Keratinocyte (primary cell): ENCODE measurements around the gene ZNF333. TPM values are rescaled to one million over a fixed set of nuclear protein-coding genes. Genes with fewer than 3 reads are reported as not detected.

Experiments
- DNase-seq: peaks from one replicate; pipeline ENCODE4 v3.0.0-alpha.2; 2011; ENCODE audit warnings: low read depth, missing footprints, low spot score
- FAIRE-seq: peaks from 2 replicates; lab custom pipeline; 2011; peaks lifted over from hg19 to GRCh38; lab: Jason Lieb, UNC
- H2AFZ ChIP-seq: 2 replicates; pipeline ENCODE4 v1.6.0; 2012; ENCODE audit warnings: low read length, control low read depth, inconsistent platforms; ENCODE audit not compliant: control insufficient read depth
- H3K27ac ChIP-seq: 2 replicates; pipeline ENCODE4 v1.5.1; 2011; ENCODE audit warnings: low read length; ENCODE audit not compliant: control insufficient read depth, insufficient read depth
- H3K27me3 ChIP-seq: 3 replicates; pipeline ENCODE4 v1.6.0; 2011; ENCODE audit warnings: low read length; ENCODE audit not compliant: control insufficient read depth, insufficient read depth; ENCODE audit errors: extremely low read depth
- H3K36me3 ChIP-seq, 2 experiments: 2 replicates in 1 of 2; 3 replicates in 1 of 2; pipeline ENCODE4 v1.5.1; 2011; ENCODE audit warnings: low read length in 2 of 2, mild to moderate bottlenecking in 1 of 2; ENCODE audit not compliant: control insufficient read depth in 2 of 2, insufficient read depth in 2 of 2; ENCODE audit errors: extremely low read depth in 1 of 2
- H3K4me1 ChIP-seq: 3 replicates; pipeline ENCODE4 v1.5.1; 2011; ENCODE audit warnings: low read length; ENCODE audit not compliant: control insufficient read depth, insufficient read depth; ENCODE audit errors: extremely low read depth
- H3K4me2 ChIP-seq: 3 replicates; pipeline ENCODE4 v1.6.0; 2011; ENCODE audit warnings: low read depth, low read length; ENCODE audit not compliant: control insufficient read depth, insufficient read depth; ENCODE audit errors: extremely low read depth
- H3K4me3 ChIP-seq, 3 experiments: fragments of 200-600 bp in 1 of 3; sonication (generic) in 1 of 3; 2 replicates in 2 of 3; 3 replicates in 1 of 3; pipeline ENCODE4 v1.5.1; 2011 to 2016; ENCODE audit warnings: low read length in 3 of 3, mild to moderate bottlenecking in 3 of 3, control low read depth in 2 of 3, inconsistent platforms in 1 of 3, low read depth in 1 of 3, mixed read lengths in 1 of 3, mixed run types in 1 of 3, moderate library complexity in 1 of 3; ENCODE audit not compliant: control insufficient read depth in 2 of 3, insufficient read depth in 2 of 3; ENCODE audit errors: extremely low read depth in 1 of 3
- H3K79me2 ChIP-seq: 2 replicates; pipeline ENCODE4 v1.6.0; 2012; ENCODE audit warnings: low read length; ENCODE audit not compliant: control insufficient read depth, insufficient read depth
- H3K9ac ChIP-seq: 3 replicates; pipeline ENCODE4 v1.6.0; 2011; ENCODE audit warnings: low read length; ENCODE audit not compliant: control insufficient read depth, insufficient read depth; ENCODE audit errors: extremely low read depth
- H3K9me1 ChIP-seq: 3 replicates; pipeline ENCODE4 v1.6.0; 2011; ENCODE audit warnings: low read length; ENCODE audit not compliant: control insufficient read depth, insufficient read depth; ENCODE audit errors: extremely low read depth
- H3K9me3 ChIP-seq: 2 replicates; pipeline ENCODE4 v1.5.1; 2012; ENCODE audit warnings: low read depth, low read length; ENCODE audit not compliant: control insufficient read depth
- H4K20me1 ChIP-seq: 3 replicates; pipeline ENCODE4 v1.6.0; 2011; ENCODE audit warnings: low read length; ENCODE audit not compliant: control insufficient read depth, insufficient read depth; ENCODE audit errors: extremely low read depth
- CTCF ChIP-seq, 3 experiments: IDR thresholded peaks in 1 of 3; conservative IDR thresholded peaks in 1 of 3; optimal IDR thresholded peaks in 1 of 3; 2 replicates in 2 of 3; 3 replicates in 1 of 3; pipeline versions ENCODE3 to v1.5.1; 2011; ENCODE audit warnings: low read length in 3 of 3, mild to moderate bottlenecking in 3 of 3, moderate library complexity in 2 of 3, control low read depth in 1 of 3, inconsistent platforms in 1 of 3; ENCODE audit not compliant: insufficient read depth in 2 of 3; ENCODE audit errors: extremely low read depth in 1 of 3
- EZH2 ChIP-seq: IDR thresholded peaks from one replicate; pipeline ENCODE4 v1.6.1; 2012; ENCODE audit warnings: inconsistent platforms, mild to moderate bottlenecking, low read length, moderate library complexity
- dilution Hi-C: fragments of 300-500 bp; cut with MboI; formaldehyde crosslinking; loops from one replicate; pipeline ENCODE4 v1.7.0; 2020; ENCODE audit warnings: low sequenced_read_pairs; ENCODE audit not compliant: extremely low pct_ligation_motif_present
- polyA plus RNA-seq, 5 experiments: library from polyadenylated mRNA; depleted of rRNA in 3 of 5; stranded (reverse) in 3 of 5; stranded (forward) in 1 of 5; unstranded in 1 of 5; fragments of >200 nt; gene quantifications; 1 replicate in 1 of 5; 2 replicates in 3 of 5; 3 replicates in 1 of 5; pipeline versions ENCODE4 v1.2.1 to v1.2.3, GENCODE V29; 2011 to 2012; ENCODE audit warnings: missing spikeins in 2 of 5, low read depth in 1 of 5, low replicate concordance in 1 of 5

The ZNF333 gene
- polyA plus RNA-seq, 1 donor (not counting 4 experiments of a cell fraction or from before 2014, with no cell fraction given), result 3.6 TPM

- H3K9me3 ChIP-seq, result no peaks in the 10 kb centered on the region
- no peak overlapping the region for H3K9ac ChIP-seq
- DNase-seq (no peak), FAIRE-seq (no peak)
- dilution Hi-C loops, result no loop called here
- H3K79me2 ChIP-seq, result no peaks in the 10 kb centered on the region
- no peaks in the 10 kb centered on the region for H3K9me1 ChIP-seq
- H3K36me3 ChIP-seq, result no peaks in the 10 kb centered on the region
- peaks cover 2% of the 10 kb centered on the region for H3K4me1 ChIP-seq
- no peak overlapping the region for H2AFZ ChIP-seq
- no peaks in the 10 kb centered on the region for H4K20me1 ChIP-seq
- H3K27ac ChIP-seq, result no peak overlapping the region
- no peak overlapping the region for H3K4me2 ChIP-seq
- H3K27me3 ChIP-seq, result no peaks in the 10 kb centered on the region
- H3K4me3 ChIP-seq, result no peak overlapping the region
- TF ChIP-seq EZH2, result no peak
- TF ChIP-seq CTCF (optimal IDR thresholded peaks at IDR 0.05 in 1 of 3, IDR thresholded peaks at IDR 0.05 in 1 of 3, conservative IDR thresholded peaks at IDR 0.05 in 1 of 3; ENCODE audit: extremely low read depth in 1 of 3, insufficient read depth in 2 of 3, low read length in 3 of 3), result no peak
Measured at GRCh38 chr19:14782626-14783409, 93.0 kb downstream of the ZNF333 start.

Other genes with a start within 250 kb of the ZNF333 start
- 0.05 TPM in 1 of 3 replicates, not detected in the others for gene PTGER1, start 214.7 kb upstream of the ZNF333 start, polyA plus RNA-seq
- gene GIPC1, start 193.9 kb upstream of the ZNF333 start, polyA plus RNA-seq, result 147 to 254 TPM (median 166 TPM) in 3 replicates
- gene DNAJB1, start 171.7 kb upstream of the ZNF333 start, polyA plus RNA-seq, result 249 to 290 TPM (median 265 TPM) in 3 replicates
- gene TECR, start 160.5 kb upstream of the ZNF333 start, polyA plus RNA-seq, result 79.7 to 169 TPM (median 92.3 TPM) in 3 replicates
- 122 to 267 TPM (median 146 TPM) in 3 replicates for gene NDUFB7, start 118.0 kb upstream of the ZNF333 start, polyA plus RNA-seq
- 0.04 TPM in 1 of 3 replicates, not detected in the others for gene CLEC17A, start 107.0 kb upstream of the ZNF333 start, polyA plus RNA-seq
- gene ADGRE3, start 15.2 kb upstream of the ZNF333 start, polyA plus RNA-seq, result not detected in 3 replicates
- 4.1 to 5.3 TPM (median 4.2 TPM) in 3 replicates for gene ADGRE2, start 88.5 kb downstream of the ZNF333 start, polyA plus RNA-seq
- 0.01 to 0.13 TPM in 2 of 3 replicates, not detected in the other for gene OR7A5, start 145.1 kb downstream of the ZNF333 start, polyA plus RNA-seq
- gene OR7C1, start 145.1 kb downstream of the ZNF333 start, polyA plus RNA-seq, result 0.03 to 0.09 TPM (median 0.06 TPM) in 3 replicates
- gene OR7A10, start 158.9 kb downstream of the ZNF333 start, polyA plus RNA-seq, result not detected in 3 replicates
- gene OR7A17, start 196.1 kb downstream of the ZNF333 start, polyA plus RNA-seq, result not detected in 3 replicates